ENCODE data around the gene MKKS.

MKKS gene

DNA sequence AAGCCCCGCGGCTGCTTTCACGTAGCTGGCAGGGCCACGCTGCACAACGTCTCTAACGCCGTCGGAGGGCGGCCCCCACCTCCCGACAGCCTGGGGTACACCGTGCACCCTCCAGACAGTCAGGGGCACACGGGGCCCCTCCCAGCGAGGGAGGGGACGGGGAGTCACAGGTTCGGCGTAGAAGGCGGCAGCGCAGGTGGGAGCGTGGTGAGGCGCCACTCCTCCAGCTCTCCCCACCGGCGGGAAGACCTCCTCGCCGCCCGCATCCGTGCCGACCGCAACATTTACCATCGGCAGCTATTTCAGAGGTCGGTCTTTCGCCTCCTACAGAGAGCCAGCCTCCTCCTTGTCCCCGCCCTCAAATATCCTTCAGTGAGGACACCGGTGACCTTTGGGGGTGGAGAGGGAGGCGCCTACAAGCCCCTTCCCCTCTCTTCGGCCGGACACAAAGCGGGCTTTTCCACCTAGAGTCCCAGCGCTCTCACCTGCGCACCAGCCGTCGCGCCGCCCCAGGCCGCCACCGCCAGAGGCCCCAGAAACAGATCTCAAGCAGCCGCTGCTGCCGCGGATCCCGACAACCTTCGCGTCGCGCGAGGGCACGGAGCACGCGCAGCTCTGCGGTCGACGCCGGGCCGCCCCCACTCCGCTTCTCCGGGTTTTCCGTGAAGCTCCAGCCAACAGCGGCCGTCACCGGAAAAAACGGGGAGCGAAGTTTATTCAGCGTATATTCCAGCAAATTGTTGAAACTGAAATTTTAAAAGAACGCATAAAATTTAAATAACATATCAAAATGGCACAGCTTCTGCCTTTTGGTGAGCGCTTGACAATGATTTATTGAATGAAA lies at the start of gene MKKS:
TSS of gene MKKS (minus strand) at position 600 of the 844 bp plus-strand sequence. CDS start 20,708 bp downstream, outside the sequence.
- peak; percentile 82 for DNase-seq

DNA sequence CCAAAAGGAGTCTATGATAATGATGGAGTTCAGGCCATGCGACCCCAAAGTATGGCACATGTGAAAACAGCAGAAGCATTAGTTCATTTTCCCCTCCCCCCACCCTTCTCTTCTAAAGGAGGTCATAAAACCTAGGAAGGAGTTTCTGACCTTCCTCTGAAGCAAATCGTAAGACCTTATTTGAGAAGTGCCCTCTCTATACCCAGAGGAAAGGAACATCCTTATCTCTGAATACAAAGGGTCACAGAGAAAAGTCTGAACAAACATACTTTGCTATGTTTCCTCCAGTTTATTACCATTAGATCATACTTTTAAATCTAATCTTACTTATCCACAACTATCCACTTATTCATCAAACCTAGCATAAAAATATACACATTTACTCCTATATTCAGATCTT lies 49.7 kb upstream of the MKKS start:
- no peak for DNase-seq

DNA sequence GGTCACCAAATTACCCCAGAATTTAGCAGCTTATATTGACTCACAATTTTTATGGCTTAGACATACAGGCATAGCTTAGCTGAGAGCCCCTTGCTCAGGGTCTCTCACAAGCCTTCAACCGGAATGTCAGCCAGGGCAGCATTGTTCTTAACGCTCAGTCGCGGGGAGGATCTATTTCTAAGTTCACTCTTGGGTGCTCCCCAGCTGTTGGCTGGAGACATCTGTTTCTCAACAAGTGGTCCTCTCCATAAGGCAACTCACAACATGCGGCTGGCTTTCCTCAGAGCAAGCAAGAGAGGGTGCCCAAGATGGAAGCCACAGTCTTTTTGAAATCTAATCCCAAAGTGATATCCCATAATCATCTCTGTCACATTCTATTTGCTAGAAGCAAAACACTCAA lies 47.7 kb upstream of the MKKS start:
- no peak for DNase-seq

DNA sequence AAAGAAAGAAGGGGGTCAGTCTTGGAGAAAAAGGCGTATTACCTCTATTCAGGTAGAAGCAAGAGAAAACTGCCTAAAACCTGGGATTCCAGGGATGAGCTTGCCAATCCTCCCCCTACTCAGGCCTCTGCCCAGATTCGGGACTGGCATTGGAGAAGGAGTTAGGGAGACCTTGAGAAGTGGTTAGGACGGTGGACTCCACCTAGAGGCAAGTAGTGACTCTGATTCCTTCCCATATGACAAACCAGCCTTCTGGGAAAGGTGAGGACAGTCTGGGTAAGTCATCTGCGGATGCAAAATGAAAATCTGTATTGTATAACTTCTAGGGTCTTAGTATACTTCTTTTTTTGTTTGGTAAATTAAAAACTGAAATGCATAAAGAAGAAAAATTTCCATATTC lies 44.9 kb upstream of the MKKS start:
- no peak for DNase-seq

DNA sequence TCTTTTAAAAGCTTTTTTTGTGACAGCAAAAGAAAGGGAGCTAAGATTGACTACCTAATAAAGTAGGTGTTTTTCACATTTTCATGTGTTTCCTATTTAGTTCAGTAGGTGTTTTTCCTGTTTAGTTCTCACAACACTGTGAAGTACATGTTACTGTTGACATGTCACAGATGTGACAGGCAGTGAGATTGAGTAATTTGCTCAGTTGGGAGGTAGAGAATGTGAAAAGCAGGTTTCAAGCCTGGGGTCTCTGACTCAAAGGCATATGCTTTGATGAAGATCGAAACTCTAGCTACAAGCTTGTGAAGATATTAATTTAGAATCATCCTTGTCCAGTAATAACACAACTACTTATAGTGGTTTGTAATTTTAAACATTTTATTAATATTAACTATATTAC lies 44.2 kb upstream of the MKKS start:
- DNase-seq = no peak

DNA sequence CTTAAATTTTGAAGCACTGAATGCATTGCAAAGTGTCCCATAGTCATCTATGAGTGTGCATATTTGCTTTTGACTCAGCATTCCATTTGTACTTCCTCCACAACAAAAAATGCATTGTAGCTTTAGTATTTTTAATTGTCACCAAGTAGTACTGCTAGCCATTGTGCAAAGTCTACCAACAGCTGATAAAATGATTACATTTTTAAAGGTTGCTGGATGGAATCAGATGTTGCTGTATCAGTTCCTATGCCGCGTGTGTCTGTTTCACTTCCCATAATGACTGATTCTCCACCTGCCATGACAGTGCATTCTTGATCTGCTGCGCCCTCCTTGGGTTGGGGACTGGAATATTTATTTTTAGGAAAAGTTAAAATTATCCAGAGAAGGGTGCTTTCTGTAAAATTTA lies 42.3 kb upstream of the MKKS start:
- DNase-seq = no peak

DNA sequence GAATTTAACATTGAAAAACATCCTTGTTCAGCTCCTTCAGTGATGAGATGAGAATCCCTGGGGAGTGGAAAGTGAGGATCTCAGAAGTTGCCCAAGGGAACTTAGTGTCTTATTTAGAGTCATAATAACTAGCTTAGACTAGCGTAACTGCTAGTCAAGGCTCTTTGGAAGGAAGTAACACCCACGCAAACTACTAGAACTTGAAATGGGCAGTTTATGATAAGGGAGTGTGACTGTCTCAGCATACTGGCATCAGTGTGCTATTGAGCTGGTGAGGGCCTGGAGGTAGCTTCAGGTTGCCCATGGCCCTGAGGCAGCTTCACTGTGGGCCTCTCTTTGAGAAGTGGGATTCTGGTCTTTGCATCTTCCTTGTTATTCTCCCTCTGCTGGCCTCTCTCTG lies 41.2 kb upstream of the MKKS start:
- DNase-seq = no peak

DNA sequence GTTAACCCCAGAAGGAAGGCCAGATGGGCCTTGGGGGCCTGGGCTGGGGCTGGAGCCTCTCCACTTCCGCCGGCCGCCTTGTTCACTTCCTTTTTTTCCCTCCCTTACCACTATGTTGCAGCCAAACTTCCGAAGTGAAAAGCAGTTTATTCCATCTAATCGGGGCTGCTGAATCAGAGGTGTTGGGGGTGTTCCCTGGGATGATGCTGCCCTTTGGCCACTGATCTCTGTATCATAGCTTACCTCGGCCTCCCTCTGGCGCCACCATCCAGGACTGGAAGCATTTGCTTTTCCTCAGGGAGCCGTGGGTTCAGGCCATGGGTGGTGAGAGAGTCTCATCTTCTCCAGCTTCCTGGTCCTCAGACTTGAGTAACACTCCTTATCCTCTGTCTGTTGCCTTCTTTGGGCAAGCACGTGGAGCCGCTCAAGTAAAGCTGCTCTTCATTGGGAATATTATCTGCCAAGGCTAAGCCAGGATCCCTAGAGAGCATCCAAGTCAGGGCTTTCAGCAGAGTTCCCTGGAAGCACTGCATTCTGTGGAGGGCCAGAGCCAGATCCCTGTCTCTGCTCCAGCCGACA lies 40.7 kb upstream of the MKKS start:
- DNase-seq = no peak

DNA sequence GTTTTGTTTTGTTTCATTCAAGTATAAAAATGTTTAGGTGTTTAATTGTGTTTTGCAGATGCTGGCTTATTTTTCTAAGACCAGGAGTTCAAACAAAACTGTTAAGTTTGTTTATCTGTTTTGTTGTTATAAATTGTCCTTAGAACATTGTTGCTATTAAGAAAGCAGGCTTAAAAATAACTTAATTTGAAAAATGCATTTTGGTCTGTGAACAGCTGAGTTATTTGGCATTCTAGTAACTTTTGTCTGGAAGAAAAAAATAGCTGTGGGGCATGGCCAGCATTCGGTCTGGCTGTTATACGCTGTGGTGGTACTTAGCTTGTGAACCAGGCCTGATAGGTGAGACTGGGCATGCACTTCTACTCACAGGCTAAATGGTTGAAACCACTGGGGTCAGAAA lies 38.8 kb upstream of the MKKS start:
- no peak for DNase-seq

DNA sequence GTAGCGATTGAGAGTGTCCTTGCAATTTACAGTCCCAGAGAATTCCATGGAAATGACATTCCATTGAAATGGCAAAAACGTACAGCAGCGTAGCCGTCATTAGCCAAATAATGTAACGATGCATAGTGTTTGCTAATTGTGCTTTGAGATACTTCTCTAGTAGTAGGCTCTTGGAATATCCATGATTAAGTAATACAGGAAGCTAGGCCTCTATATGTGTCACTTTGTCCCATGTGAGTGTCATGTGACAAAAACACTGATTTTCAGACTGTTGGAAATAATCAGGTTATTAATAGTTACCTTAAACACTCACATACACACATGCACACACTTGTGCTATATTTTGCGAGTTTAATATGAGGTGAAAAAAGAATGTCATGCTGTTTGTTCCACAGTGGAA lies 36.3 kb upstream of the MKKS start:
- DNase-seq = no peak

DNA sequence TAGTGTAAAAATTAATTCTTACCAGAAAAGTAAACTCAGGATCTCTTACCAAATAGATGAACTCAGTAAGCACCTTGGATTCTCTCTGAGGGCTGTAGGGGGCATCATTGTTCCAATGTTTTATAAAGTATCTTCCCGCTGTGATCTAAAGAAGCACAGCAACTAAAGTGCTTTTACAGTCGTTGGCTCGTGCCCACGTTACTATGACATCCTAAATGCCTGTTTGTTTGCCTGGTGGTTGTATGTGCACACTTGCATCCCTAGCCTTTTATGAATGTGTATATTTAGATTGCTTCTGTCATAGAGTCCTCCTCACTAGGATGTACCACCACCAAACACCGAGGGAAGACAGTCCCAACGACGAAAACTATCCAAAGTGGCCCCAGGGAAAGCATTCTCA lies 35.6 kb upstream of the MKKS start:
- DNase-seq = peak; percentile 95

DNA sequence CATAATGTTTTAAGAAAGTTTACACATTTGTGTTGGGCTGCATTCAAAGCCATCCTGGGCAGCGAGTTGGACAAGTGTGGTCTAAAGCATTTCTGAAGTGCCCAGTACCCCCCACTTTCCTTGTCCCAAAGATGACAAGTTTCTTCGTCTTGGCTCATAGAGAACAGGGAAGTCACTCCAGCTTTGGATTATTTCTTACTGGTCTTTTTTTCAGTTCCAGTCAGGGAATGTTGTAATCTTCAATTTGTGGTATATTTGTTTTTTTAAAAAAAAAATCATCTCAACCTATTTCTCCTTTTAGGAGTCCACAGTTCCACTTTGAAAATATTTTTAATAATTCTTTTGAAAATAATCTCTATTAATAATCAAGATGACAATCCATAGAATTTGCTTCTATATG lies 35.0 kb upstream of the MKKS start:
- DNase-seq = no peak

DNA sequence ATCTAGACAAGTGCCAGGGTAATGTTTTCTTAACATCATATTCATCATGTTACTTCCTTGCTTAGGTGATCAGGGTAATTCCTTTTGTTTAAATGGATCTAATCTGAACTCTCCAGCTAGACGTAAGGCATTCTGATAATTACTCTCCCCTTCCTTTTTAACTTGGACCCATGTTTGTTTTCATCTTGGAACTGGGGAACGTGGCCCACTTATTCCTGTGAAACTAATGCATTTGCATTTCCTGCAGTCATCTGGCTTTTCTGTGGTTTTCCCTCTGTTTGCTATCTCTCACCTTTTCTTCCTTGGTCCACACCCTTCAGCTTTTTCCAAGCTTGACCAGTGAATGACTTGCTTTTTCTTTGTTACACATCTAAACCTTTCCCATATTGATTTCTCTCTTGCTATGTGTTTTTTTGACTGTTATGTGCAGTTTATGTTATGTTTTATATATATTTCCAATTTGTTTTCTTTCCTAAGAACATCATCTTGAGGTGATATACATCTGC lies 34.4 kb upstream of the MKKS start:
- DNase-seq = no peak

DNA sequence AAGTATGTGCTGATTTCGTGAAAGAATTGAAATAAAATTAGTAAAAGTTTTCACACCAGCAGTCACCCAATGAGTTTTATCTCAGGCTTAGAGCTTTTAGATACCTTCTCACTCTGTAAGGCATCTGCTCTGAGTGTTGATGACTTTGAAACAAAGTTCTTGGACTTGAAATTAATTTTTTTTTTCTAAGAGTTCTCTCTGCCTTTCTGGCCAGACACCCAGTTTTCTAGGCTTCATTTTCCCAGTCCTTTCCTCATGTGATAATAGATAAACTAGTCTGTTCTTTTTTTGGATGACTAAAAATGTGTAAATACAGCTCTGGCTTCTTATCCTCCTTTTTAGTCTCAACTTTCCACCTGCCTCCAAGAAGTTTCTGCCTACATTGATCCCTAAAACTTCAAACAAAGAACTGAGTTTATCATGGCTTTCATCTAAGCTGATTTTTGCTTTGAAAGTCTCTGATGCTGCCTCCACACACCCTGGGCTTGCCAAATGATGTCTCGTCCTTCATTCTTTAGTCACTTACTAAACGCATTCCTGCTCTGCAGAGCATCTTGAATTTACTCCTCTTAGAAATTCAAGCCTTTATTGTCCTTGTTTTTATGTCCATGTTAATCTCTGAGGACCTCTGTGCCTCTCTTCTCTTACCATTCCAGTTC lies 33.8 kb upstream of the MKKS start:
- DNase-seq = no peak

DNA sequence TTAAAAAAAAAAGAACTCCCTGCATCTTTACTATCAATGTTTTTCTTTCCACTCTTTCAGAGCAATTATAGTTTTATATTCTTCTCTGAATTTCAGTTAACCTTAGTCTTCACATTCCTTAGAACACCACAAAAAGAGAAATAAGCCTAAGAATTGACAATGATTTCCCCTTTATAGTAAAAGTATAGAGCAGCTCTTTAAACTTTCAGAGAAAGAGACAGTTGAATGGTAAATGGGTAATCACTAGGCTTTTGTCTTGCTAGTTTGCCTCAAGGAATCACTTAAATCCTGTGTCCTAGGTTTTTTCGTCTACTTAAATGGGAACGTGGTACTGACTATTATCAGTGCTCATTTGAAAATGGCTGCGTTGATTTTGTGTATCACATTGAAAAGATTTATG lies 32.8 kb upstream of the MKKS start:
- no peak for DNase-seq

DNA sequence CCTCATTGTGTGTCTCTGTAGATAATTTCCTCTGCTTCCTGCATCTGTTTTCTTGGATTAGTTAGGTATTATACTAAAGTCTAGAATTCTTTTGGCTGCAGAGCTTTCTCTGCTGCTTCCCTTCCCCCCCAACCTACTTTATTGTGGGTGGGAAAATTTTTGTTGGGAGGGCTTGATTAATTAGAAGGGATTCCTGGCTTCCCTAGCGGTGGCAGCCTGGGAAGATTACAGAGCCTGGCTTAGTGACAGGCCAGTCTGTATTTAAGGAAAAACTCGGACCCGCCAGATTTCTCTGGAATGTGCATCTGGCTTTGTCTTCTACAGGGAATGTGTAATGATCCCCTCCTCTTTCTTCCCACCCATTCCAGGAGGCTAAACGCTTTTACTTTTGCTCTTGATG lies 32.3 kb upstream of the MKKS start:
- no peak for DNase-seq

DNA sequence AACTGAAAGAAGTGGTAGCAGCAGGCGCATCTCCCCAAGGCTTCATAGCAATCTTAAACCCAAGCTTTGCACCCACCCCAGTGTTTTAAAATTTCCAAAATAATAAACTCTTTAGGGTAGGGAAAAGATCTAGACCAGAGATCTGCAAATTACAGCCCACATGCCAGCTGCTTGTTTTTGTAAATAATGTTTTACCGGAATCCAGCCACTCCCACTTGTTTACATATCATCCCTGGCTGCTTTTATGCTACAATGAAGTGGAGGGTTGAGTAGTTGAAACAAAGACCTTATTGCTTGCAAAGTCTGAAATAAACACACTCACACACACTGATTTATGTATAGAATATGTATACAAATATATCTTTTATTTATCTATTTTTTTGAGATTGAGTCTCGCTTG lies 31.1 kb upstream of the MKKS start:
- no peak for DNase-seq

DNA sequence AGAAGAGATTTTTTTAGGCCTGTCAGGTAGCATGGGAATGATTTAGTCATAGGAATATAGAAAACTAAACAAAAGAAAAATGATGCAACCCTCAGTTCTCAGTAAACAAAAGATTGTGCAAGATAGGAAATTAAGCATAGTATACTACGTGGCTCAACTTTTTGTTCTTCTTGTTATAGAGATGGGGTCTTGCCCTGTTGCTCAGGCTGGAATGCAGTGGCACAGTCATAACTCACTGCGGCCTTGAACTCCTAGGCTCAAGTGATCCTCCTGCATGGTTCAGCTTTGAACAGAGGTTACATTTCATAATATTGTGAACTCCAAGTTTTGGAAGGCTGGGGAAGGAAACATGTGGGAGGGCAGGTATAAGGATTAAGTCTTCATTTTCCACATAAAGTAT lies 29.6 kb upstream of the MKKS start:
- no peak for DNase-seq

DNA sequence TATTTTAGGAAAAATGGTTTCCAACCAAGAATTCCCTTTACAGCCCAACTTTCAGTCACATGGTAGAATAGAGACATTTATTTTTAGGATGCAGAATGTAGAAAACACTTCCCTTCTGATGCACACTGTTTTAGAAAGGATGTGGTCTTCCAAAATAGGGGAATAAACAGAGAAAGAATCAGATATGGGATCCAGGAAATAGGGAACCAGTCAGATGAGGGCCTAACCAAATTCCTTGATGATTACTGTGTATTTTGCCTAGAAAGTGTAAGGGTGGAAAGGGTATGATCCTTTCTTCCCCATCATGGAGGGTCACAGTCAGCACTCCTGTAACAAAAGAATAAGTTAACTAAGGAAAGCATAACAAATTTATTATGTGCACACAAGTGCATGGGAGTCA lies 28.5 kb upstream of the MKKS start:
- DNase-seq = no peak

DNA sequence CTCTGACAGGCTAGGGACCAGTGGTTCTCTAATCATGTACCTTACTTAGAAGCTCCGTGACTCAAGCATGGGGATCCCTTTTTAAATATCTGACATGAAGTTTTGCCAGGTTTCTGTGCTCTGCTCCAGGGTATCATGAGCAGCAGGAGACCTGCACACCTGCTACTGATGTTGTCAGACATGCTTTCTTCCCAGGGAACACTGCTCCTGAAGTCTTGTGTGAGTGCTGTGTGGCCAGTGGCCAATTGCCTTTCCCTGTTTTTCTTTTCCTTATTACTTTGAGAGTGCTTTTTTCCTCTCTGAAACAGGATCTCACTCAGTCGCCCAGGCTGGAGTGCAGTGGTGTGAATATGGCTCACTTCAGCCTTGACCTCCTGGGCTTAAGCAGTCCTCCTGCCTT lies 27.5 kb upstream of the MKKS start:
- DNase-seq = no peak

DNA sequence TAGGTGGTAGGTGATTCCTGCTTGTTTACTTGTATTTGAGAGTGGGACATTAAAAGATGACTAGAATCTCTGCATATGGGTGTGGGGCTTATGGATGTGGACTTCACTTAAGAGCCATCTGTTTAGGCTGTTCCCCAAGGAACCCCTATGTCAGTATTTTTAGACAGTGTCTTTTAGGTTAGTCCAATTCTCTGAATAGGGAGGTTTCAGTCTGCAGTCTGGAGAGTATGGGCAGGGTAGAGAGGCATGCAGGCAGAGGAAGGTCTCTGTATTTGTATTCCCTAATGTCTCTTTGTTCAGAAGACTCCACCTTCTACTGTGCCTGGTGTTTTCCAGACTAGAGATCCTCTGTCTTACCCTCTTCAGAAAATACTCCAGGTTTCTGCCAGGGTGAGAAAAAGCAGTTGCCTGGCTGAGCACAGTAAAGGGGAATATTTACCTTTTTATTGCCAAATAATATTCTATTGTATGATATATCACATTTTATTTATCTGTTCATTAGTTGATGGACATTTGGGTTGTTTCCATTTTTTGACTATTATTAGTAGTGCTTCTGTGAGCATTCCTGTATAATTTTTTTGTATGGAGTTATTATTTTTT lies 20.2 kb upstream of the MKKS start:
- no peak for DNase-seq

DNA sequence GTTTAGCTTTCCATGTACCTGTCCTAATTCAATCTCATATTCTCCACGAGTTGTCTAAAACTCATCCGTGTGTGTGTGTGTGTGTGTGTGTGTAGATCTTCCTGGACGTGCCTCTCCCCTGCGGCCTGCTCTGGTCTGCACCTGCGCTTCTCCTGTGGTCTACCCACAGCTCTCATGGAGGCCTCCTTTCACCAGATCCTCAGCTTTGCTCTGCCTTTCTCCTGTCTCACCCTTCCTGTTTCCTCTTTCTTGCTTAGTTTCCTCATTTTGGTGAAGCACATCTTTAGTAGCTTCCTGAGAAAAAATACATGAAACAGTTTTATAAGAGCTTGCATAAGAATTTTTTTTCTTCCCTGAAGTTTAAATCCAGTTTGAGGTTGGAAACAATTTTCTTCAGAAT lies 19.2 kb upstream of the MKKS start:
- DNase-seq = no peak

DNA sequence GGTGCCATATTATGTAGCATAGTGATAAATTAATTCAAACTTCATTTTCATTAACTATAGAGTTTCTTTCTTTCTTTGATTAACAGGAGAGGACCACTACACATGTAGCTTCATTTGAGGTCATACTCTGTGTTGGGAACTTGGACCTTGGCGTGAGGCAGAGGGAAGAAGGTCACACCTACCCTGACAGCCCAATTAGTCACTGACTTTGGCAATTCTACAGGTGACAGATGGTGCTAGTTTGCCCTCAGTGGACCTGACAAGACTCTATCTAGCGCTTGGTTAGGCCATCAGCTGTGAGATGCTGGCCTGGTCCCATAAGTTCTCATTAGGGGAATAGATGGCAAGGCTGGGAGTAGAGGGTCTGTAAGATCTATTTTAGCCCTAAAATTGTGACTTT lies 15.2 kb upstream of the MKKS start:
- DNase-seq = no peak

All from NCI-H2081 treated with DMSO at 0.1 percent for 48 hours (cell line).